Keratinocyte (primary cell): ENCODE results near the gene MAB21L3. TPM values are rescaled to one million over a fixed set of nuclear protein-coding genes. Genes with fewer than 3 reads are reported as not detected.

ENCODE experiments used
- DNase-seq: peaks from one replicate; pipeline ENCODE4 v3.0.0-alpha.2; 2011; ENCODE audit warnings: low read depth, missing footprints, low spot score
- FAIRE-seq: peaks from 2 replicates; lab custom pipeline; 2011; peaks lifted over from hg19 to GRCh38; lab: Jason Lieb, UNC
- H2AFZ ChIP-seq: 2 replicates; pipeline ENCODE4 v1.6.0; 2012; ENCODE audit warnings: low read length, control low read depth, inconsistent platforms; ENCODE audit not compliant: control insufficient read depth
- H3K27ac ChIP-seq: 2 replicates; pipeline ENCODE4 v1.5.1; 2011; ENCODE audit warnings: low read length; ENCODE audit not compliant: control insufficient read depth, insufficient read depth
- H3K27me3 ChIP-seq: 3 replicates; pipeline ENCODE4 v1.6.0; 2011; ENCODE audit warnings: low read length; ENCODE audit not compliant: control insufficient read depth, insufficient read depth; ENCODE audit errors: extremely low read depth
- H3K36me3 ChIP-seq, 2 experiments: 2 replicates in 1 of 2; 3 replicates in 1 of 2; pipeline ENCODE4 v1.5.1; 2011; ENCODE audit warnings: low read length in 2 of 2, mild to moderate bottlenecking in 1 of 2; ENCODE audit not compliant: control insufficient read depth in 2 of 2, insufficient read depth in 2 of 2; ENCODE audit errors: extremely low read depth in 1 of 2
- H3K4me1 ChIP-seq: 3 replicates; pipeline ENCODE4 v1.5.1; 2011; ENCODE audit warnings: low read length; ENCODE audit not compliant: control insufficient read depth, insufficient read depth; ENCODE audit errors: extremely low read depth
- H3K4me2 ChIP-seq: 3 replicates; pipeline ENCODE4 v1.6.0; 2011; ENCODE audit warnings: low read depth, low read length; ENCODE audit not compliant: control insufficient read depth, insufficient read depth; ENCODE audit errors: extremely low read depth
- H3K4me3 ChIP-seq, 3 experiments: fragments of 200-600 bp in 1 of 3; sonication (generic) in 1 of 3; 2 replicates in 2 of 3; 3 replicates in 1 of 3; pipeline ENCODE4 v1.5.1; 2011 to 2016; ENCODE audit warnings: low read length in 3 of 3, mild to moderate bottlenecking in 3 of 3, control low read depth in 2 of 3, inconsistent platforms in 1 of 3, low read depth in 1 of 3, mixed read lengths in 1 of 3, mixed run types in 1 of 3, moderate library complexity in 1 of 3; ENCODE audit not compliant: control insufficient read depth in 2 of 3, insufficient read depth in 2 of 3; ENCODE audit errors: extremely low read depth in 1 of 3
- H3K79me2 ChIP-seq: 2 replicates; pipeline ENCODE4 v1.6.0; 2012; ENCODE audit warnings: low read length; ENCODE audit not compliant: control insufficient read depth, insufficient read depth
- H3K9ac ChIP-seq: 3 replicates; pipeline ENCODE4 v1.6.0; 2011; ENCODE audit warnings: low read length; ENCODE audit not compliant: control insufficient read depth, insufficient read depth; ENCODE audit errors: extremely low read depth
- H3K9me1 ChIP-seq: 3 replicates; pipeline ENCODE4 v1.6.0; 2011; ENCODE audit warnings: low read length; ENCODE audit not compliant: control insufficient read depth, insufficient read depth; ENCODE audit errors: extremely low read depth
- H3K9me3 ChIP-seq: 2 replicates; pipeline ENCODE4 v1.5.1; 2012; ENCODE audit warnings: low read depth, low read length; ENCODE audit not compliant: control insufficient read depth
- H4K20me1 ChIP-seq: 3 replicates; pipeline ENCODE4 v1.6.0; 2011; ENCODE audit warnings: low read length; ENCODE audit not compliant: control insufficient read depth, insufficient read depth; ENCODE audit errors: extremely low read depth
- CTCF ChIP-seq, 3 experiments: IDR thresholded peaks in 1 of 3; conservative IDR thresholded peaks in 1 of 3; optimal IDR thresholded peaks in 1 of 3; 2 replicates in 2 of 3; 3 replicates in 1 of 3; pipeline versions ENCODE3 to v1.5.1; 2011; ENCODE audit warnings: low read length in 3 of 3, mild to moderate bottlenecking in 3 of 3, moderate library complexity in 2 of 3, control low read depth in 1 of 3, inconsistent platforms in 1 of 3; ENCODE audit not compliant: insufficient read depth in 2 of 3; ENCODE audit errors: extremely low read depth in 1 of 3
- EZH2 ChIP-seq: IDR thresholded peaks from one replicate; pipeline ENCODE4 v1.6.1; 2012; ENCODE audit warnings: inconsistent platforms, mild to moderate bottlenecking, low read length, moderate library complexity
- dilution Hi-C: fragments of 300-500 bp; cut with MboI; formaldehyde crosslinking; loops from one replicate; pipeline ENCODE4 v1.7.0; 2020; ENCODE audit warnings: low sequenced_read_pairs; ENCODE audit not compliant: extremely low pct_ligation_motif_present
- polyA plus RNA-seq, 5 experiments: library from polyadenylated mRNA; depleted of rRNA in 3 of 5; stranded (reverse) in 3 of 5; stranded (forward) in 1 of 5; unstranded in 1 of 5; fragments of >200 nt; gene quantifications; 1 replicate in 1 of 5; 2 replicates in 3 of 5; 3 replicates in 1 of 5; pipeline versions ENCODE4 v1.2.1 to v1.2.3, GENCODE V29; 2011 to 2012; ENCODE audit warnings: missing spikeins in 2 of 5, low read depth in 1 of 5, low replicate concordance in 1 of 5

MAB21L3 gene
- polyA plus RNA-seq, 1 donor (not counting 4 experiments of a cell fraction or from before 2014, with no cell fraction given) = 0.29 TPM

DNA sequence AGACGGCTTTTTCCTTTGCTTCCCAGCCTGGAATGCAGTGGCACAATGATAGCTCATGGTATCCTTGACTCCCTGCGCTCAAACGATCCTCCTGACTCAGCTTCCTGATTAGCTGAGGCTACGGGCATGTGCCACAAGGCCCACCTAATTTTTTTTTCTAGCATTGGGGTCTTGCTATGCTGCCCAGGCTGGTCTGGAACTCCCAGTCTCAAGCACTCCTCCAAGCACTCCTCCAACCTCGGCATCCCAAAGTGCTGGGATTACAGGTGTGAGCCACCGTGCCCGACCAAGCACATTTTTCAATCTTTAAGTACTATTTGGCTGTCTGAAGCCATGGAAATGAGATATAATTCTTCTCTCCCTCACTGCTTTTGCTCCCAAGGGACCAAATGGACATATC is 58.7 kb downstream of the MAB21L3 start:
- H3K36me3 ChIP-seq = no peaks in the 10 kb centered on the region
- H3K9me3 ChIP-seq = no peaks in the 10 kb centered on the region
- H2AFZ ChIP-seq = no peak overlapping the region
- no peaks in the 10 kb centered on the region for H3K27me3 ChIP-seq
- H3K27ac ChIP-seq = no peak overlapping the region
- no peaks in the 10 kb centered on the region for H3K79me2 ChIP-seq
- TF ChIP-seq EZH2 (no peak), CTCF (optimal IDR thresholded peaks at IDR 0.05 in 1 of 3, IDR thresholded peaks at IDR 0.05 in 1 of 3, conservative IDR thresholded peaks at IDR 0.05 in 1 of 3; ENCODE audit: extremely low read depth in 1 of 3, insufficient read depth in 2 of 3, low read length in 3 of 3) (no peak)
- peaks cover 5% of the 10 kb centered on the region for H3K4me1 ChIP-seq
- no peak overlapping the region for H3K4me2 ChIP-seq
- DNase-seq = no peak
- H3K4me3 ChIP-seq = no peak overlapping the region
- FAIRE-seq = no peak
- no peaks in the 10 kb centered on the region for H3K9me1 ChIP-seq
- no peak overlapping the region for H3K9ac ChIP-seq
- dilution Hi-C loops = no loop called here
- H4K20me1 ChIP-seq = no peaks in the 10 kb centered on the region

DNA sequence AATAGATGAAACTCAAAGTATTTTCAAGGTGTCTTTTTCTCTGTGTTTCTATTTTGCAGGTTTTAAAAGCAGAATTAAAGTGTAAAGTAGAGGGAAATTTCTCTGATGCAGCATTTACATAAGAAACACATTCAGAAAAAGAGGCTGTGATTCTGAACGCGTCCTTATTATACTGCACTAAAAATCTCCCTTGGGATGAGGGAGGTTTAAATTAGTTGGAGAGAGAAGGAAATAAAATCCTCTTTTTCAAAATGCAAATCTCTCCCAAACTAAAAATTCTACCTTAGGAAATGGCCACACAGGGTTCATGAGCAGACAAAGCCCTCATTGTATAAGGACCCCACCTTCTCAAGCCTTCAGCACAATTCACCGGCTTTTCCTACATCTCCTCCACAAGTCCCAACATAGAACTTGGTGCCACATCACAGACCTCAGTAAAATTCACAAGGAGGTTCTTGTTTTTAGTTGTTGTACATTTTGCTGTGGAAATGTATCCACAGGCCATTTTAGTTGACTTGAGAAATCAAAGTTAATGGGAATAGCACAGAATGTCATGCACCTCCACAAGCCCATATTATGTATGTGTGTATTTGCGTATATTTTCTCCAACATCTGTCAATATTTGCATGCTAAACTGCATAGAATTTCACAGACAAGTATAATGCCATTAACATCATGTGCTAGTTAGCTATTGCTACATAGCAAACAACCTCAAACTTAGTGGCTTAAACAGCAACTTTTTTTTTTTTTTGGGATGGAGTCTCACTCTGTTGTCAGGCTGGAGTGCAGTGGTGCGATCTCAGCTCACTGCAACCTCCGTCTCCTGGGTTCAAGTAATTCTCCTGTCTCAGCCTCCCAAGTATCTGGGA is 59.8 kb downstream of the MAB21L3 start:
- H3K27me3 ChIP-seq = no peaks in the 10 kb centered on the region
- TF ChIP-seq EZH2 (no peak), CTCF (optimal IDR thresholded peaks at IDR 0.05 in 1 of 3, IDR thresholded peaks at IDR 0.05 in 1 of 3, conservative IDR thresholded peaks at IDR 0.05 in 1 of 3; ENCODE audit: extremely low read depth in 1 of 3, insufficient read depth in 2 of 3, low read length in 3 of 3) (no peak)
- H3K9me1 ChIP-seq = no peaks in the 10 kb centered on the region
- no peak overlapping the region for H3K9ac ChIP-seq
- no peaks in the 10 kb centered on the region for H3K9me3 ChIP-seq
- H3K4me2 ChIP-seq = no peak overlapping the region
- H3K27ac ChIP-seq = no peak overlapping the region
- H3K4me3 ChIP-seq = no peak overlapping the region
- no peak for DNase-seq
- dilution Hi-C loops = no loop called here
- H2AFZ ChIP-seq = no peak overlapping the region
- no peaks in the 10 kb centered on the region for H4K20me1 ChIP-seq
- FAIRE-seq = no peak
- H3K79me2 ChIP-seq = no peaks in the 10 kb centered on the region
- peaks cover 5% of the 10 kb centered on the region for H3K4me1 ChIP-seq
- no peaks in the 10 kb centered on the region for H3K36me3 ChIP-seq
